Measurements from ENCODE around the gene IL1RAP.
"Not testable (repeated sequence)": the region's sequence is repeated elsewhere in the genome, so short reads cannot be mapped to it uniquely, and the experiment has no call there.

Gene IL1RAP

GRCh38 chr3:190513409-190514370, at the start of gene IL1RAP:
TSS of gene IL1RAP (plus strand) at chr3:190514085. CDS start at chr3:190564290, 50,205 bp downstream.
- DNase-seq (ENCODE audit: low spot score) = peak; percentile 82

GRCh38 chr3:190467922-190468321, 46.0 kb upstream of the IL1RAP start:
- no peak for DNase-seq (ENCODE audit: low spot score)

- not testable (repeated sequence) for DNase-seq (ENCODE audit: low spot score)
Measured at GRCh38 chr3:190473261-190473660, 40.6 kb upstream of the IL1RAP start.

GRCh38 chr3:190481779-190482178, 32.1 kb upstream of the IL1RAP start:
- no peak for DNase-seq (ENCODE audit: low spot score)

- DNase-seq (ENCODE audit: low spot score) = no peak
Measured at GRCh38 chr3:190485830-190486532, 27.9 kb upstream of the IL1RAP start.

- no peak for DNase-seq (ENCODE audit: low spot score)
Measured at GRCh38 chr3:190486533-190486864, 27.4 kb upstream of the IL1RAP start.

GRCh38 chr3:190486908-190487607, 26.8 kb upstream of the IL1RAP start:
- no peak for DNase-seq (ENCODE audit: low spot score)

GRCh38 chr3:190491533-190492054, 22.3 kb upstream of the IL1RAP start:
- DNase-seq (ENCODE audit: low spot score) = no peak

- no peak for DNase-seq (ENCODE audit: low spot score)
Measured at GRCh38 chr3:190492129-190492528, 21.8 kb upstream of the IL1RAP start.

GRCh38 chr3:190492966-190493365, 20.9 kb upstream of the IL1RAP start:
- no peak for DNase-seq (ENCODE audit: low spot score)

- no peak for DNase-seq (ENCODE audit: low spot score)
Measured at GRCh38 chr3:190494907-190495306, 19.0 kb upstream of the IL1RAP start.

GRCh38 chr3:190495354-190495753, 18.5 kb upstream of the IL1RAP start:
- no peak for DNase-seq (ENCODE audit: low spot score)

- no peak for DNase-seq (ENCODE audit: low spot score)
Measured at GRCh38 chr3:190495796-190496195, 18.1 kb upstream of the IL1RAP start.

- no peak for DNase-seq (ENCODE audit: low spot score)
Measured at GRCh38 chr3:190496859-190497258, 17.0 kb upstream of the IL1RAP start.

GRCh38 chr3:190497811-190498210, 16.1 kb upstream of the IL1RAP start:
- DNase-seq (ENCODE audit: low spot score) = peak; percentile 36

GRCh38 chr3:190498293-190498692, 15.6 kb upstream of the IL1RAP start:
- no peak for DNase-seq (ENCODE audit: low spot score)

- DNase-seq (ENCODE audit: low spot score) = no peak
Measured at GRCh38 chr3:190499122-190499521, 14.8 kb upstream of the IL1RAP start.

GRCh38 chr3:190502946-190503345, 10.9 kb upstream of the IL1RAP start:
- DNase-seq (ENCODE audit: low spot score) = no peak

- DNase-seq (ENCODE audit: low spot score) = peak; percentile 16
Measured at GRCh38 chr3:190504354-190505125, 9.3 kb upstream of the IL1RAP start.

GRCh38 chr3:190505381-190506003, 8.4 kb upstream of the IL1RAP start:
- no peak for DNase-seq (ENCODE audit: low spot score)

- DNase-seq (ENCODE audit: low spot score) = no peak
Measured at GRCh38 chr3:190506271-190506670, 7.6 kb upstream of the IL1RAP start.
